Brain microvascular endothelial cell (primary cell): ENCODE measurements around the gene C3orf20.

Source experiments
- DNase-seq: peaks from one replicate; pipeline ENCODE4 v3.0.0-alpha.2; 2020
- H3K27ac ChIP-seq: fragments of 250-450 bp; sonication (Bioruptor Pico); 2 replicates; pipeline ENCODE4 v1.5.1; 2020; ENCODE audit warnings: mild to moderate bottlenecking, moderate library complexity
- H3K27me3 ChIP-seq: fragments of 250-450 bp; sonication (Bioruptor Pico); replicated peaks from 2 replicates; pipeline ENCODE4 v1.5.1; 2020; ENCODE audit warnings: mild to moderate bottlenecking
- H3K36me3 ChIP-seq: fragments of 250-450 bp; sonication (Bioruptor Pico); replicated peaks from 2 replicates; pipeline ENCODE4 v1.5.1; 2020; ENCODE audit warnings: mild to moderate bottlenecking
- H3K4me3 ChIP-seq: 2 replicates; pipeline ENCODE4 v1.5.1; 2011; ENCODE audit warnings: low read depth, mild to moderate bottlenecking, control low read depth, low read length, moderate library complexity
- in situ Hi-C: cut with HindIII; loops from 2 replicates; pipeline ENCODE4 v1.10.0; 2017; ENCODE audit warnings: low sequenced_read_pairs, low pct_ligation_motif_present
- TF ChIP-seq, protein P1 (sequence below): IDR thresholded peaks from 2 replicates; pipeline ENCODE4 v1.5.1; 2011; ENCODE audit warnings: low read depth, mild to moderate bottlenecking, moderate library complexity, low read length, control low read depth, inconsistent platforms; ENCODE audit errors: missing control alignments

C3orf20 gene

GRCh38 chr3:14631687-14632441 lies 43.1 kb upstream of the C3orf20 start:
- H3K27me3 ChIP-seq = no peaks in the 10 kb centered on the region
- H3K4me3 ChIP-seq = no peak overlapping the region
- DNase-seq = no peak
- in situ Hi-C loops = no loop called here
- H3K36me3 ChIP-seq = no peaks in the 10 kb centered on the region
- H3K27ac ChIP-seq = no peak overlapping the region
- TF ChIP-seq, protein P1, sequence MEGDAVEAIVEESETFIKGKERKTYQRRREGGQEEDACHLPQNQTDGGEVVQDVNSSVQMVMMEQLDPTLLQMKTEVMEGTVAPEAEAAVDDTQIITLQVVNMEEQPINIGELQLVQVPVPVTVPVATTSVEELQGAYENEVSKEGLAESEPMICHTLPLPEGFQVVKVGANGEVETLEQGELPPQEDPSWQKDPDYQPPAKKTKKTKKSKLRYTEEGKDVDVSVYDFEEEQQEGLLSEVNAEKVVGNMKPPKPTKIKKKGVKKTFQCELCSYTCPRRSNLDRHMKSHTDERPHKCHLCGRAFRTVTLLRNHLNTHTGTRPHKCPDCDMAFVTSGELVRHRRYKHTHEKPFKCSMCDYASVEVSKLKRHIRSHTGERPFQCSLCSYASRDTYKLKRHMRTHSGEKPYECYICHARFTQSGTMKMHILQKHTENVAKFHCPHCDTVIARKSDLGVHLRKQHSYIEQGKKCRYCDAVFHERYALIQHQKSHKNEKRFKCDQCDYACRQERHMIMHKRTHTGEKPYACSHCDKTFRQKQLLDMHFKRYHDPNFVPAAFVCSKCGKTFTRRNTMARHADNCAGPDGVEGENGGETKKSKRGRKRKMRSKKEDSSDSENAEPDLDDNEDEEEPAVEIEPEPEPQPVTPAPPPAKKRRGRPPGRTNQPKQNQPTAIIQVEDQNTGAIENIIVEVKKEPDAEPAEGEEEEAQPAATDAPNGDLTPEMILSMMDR = no peak

GRCh38 chr3:14632442-14632930 lies 42.5 kb upstream of the C3orf20 start:
- TF ChIP-seq, protein P1 = no peak
- in situ Hi-C loops = no loop called here
- no peaks in the 10 kb centered on the region for H3K36me3 ChIP-seq

DNA sequence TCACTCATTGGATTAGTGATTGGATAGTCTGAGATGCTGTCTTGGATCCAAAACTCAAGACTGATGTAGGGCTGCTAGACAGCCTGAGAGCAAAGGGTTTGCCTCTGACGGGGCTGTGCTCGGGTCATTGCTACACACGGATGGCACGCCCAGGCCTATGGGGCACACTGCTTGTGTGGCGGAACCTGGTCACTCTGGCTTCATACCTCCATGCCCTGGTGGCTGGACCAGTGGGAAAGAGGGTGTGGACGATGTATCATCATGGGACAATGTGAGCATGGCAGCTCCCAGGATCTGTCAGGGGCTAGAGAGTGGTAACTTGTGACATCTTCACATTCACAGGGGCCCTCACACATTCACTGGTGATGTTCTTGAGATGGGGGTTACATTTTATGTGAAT lies 41.5 kb upstream of the C3orf20 start:
- TF ChIP-seq, protein P1 = no peak

More at GRCh38 chr3:14632442-14632930, 42.5 kb upstream of the C3orf20 start:
- Histone ChIP-seq H3K27me3 (no peaks in the 10 kb centered on the region), H3K4me3 (no peak overlapping the region), H3K27ac (no peak overlapping the region)
- no peak for DNase-seq

DNA sequence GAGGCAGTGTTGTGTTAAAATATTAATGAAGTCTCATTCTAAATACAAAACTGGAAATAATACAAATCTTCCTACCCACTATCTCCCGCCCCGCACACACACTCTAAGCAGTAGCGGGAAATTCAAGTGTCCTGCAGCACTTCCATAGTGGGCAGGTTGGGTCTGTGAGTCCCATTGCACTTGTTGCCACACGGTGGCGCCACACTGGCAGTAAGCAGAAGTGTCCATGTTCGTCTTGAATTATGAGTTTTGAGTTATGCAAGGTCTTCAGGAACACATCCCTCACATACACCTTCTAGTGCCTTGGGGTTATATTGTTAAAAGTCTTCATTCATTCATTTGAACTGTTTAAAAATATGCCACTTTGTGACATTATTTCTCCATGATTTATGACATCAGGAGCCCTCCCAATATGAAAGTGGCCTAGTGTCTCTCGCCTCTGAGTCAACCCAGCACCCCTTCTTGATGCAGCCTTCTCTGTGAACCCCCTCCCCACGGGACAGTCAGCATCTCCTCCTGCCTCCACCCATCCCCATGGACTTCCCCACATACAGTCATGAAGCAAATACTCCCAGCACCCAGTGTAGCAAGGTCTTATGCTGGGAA lies 41.0 kb upstream of the C3orf20 start:
- no peaks in the 10 kb centered on the region for H3K27me3 ChIP-seq
- TF ChIP-seq, protein P1 = peak; percentile 89
- in situ Hi-C loops = no loop called here
- no peak overlapping the region for H3K27ac ChIP-seq
- H3K36me3 ChIP-seq = no peaks in the 10 kb centered on the region
- DNase-seq = peak; percentile 49
- H3K4me3 ChIP-seq = no peak overlapping the region

More for the DNA sequence above, 41.5 kb upstream of the C3orf20 start:
- no peak for DNase-seq
- H3K36me3 ChIP-seq = no peaks in the 10 kb centered on the region
- no peak overlapping the region for H3K4me3 ChIP-seq
- no peaks in the 10 kb centered on the region for H3K27me3 ChIP-seq
- H3K27ac ChIP-seq = no peak overlapping the region
- in situ Hi-C loops = no loop called here

GRCh38 chr3:14634763-14635400 lies 40.1 kb upstream of the C3orf20 start:
- Histone ChIP-seq H3K4me3 (no peak overlapping the region), H3K27ac (no peak overlapping the region), H3K36me3 (no peaks in the 10 kb centered on the region), H3K27me3 (no peaks in the 10 kb centered on the region)
- no peak for DNase-seq
- in situ Hi-C loops = no loop called here
- TF ChIP-seq, protein P1 = no peak
